ENCODE data around the gene RPAP3. TPM values are rescaled to one million over a fixed set of nuclear protein-coding genes. Genes with fewer than 3 reads are reported as not detected.
A peak's percentile ranks its signal among the peaks of the same experiment; 100 is the strongest.

The RPAP3 gene
- total RNA-seq, 4 donors from 2014 or later = 6.8 to 13.0 (median 7.9) TPM

DNA sequence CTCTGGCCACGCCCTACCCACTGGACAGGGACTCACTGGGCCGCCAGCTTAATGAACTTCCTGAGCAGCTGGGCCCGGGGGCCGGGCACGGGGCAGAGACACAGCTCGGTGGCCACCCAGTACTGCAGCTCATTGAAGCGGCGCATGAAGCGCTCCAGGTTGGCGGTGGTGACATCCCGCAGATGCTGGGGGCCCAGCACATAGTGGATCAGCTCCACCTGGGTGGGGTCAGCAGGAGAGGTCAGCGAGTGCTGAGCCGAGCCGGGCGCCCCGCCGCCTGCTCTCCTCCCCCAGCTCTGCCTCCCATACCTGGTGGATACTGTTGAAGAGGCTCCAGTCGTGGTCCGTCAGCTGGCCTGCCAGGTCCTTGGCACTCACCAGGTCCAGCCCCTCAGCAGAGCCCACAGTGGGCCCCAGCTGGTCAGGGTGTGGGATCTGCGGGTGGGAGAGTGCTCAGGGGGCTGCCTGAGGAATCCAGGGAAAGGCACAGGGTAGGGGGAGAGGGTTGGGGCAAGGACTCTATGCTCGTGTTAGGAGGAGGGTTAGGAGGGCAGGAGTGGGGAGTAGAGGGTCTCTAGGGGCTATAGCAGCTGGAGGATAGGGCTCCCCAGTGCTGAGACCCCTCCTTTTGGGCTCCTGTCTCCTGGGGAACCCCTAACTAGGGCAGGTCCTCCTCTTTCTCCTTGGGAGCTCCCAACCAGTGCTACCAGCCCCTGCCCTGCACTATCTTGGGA, 34.9 kb upstream of the RPAP3 start:
- no peak for DNase-seq (ENCODE audit: low spot score in 2 of 2)
- no peak for TF ChIP-seq POLR2A (IDR thresholded peaks at IDR 0.05)
- TF ChIP-seq, protein P1, sequence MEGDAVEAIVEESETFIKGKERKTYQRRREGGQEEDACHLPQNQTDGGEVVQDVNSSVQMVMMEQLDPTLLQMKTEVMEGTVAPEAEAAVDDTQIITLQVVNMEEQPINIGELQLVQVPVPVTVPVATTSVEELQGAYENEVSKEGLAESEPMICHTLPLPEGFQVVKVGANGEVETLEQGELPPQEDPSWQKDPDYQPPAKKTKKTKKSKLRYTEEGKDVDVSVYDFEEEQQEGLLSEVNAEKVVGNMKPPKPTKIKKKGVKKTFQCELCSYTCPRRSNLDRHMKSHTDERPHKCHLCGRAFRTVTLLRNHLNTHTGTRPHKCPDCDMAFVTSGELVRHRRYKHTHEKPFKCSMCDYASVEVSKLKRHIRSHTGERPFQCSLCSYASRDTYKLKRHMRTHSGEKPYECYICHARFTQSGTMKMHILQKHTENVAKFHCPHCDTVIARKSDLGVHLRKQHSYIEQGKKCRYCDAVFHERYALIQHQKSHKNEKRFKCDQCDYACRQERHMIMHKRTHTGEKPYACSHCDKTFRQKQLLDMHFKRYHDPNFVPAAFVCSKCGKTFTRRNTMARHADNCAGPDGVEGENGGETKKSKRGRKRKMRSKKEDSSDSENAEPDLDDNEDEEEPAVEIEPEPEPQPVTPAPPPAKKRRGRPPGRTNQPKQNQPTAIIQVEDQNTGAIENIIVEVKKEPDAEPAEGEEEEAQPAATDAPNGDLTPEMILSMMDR (IDR thresholded peaks at IDR 0.05) = no peak
- intact Hi-C loops (cut with DNase I; ENCODE audit: low total_unique reads) = loop anchor here (5.0 kb wide), 1 partner anchor 97 kb away; no protein-coding TSS in a partner anchor
- no peak overlapping the region for H3K4me3 ChIP-seq (ENCODE audit: low read depth, poor library complexity, severe bottlenecking)
- 73 to 79% methylated on average over 15 to 20 of the region's 21 CpGs for WGBS, 2 donors

DNA sequence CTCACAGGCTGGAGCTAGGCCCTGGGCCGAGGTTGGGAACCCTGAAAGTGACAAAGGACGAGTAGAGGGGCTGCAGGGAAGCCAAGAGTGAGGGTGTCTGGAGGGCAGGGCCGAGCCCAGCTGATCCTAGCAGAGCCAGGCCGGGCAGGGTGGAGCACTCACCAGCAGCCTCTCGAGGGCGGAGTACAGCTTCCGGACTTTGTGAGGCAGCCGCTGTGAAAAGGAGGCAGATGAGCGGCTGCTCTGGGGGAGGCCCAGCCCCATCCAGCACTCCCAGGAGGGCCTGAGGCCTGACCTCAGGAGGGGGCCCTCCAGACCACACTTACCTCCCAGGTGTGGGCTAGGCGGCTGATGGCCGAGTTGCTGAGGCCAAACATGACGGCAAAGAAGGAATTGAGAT, 34.1 kb upstream of the RPAP3 start:
- intact Hi-C loops (cut with DNase I; ENCODE audit: low total_unique reads) = loop anchor here (5.0 kb wide), 1 partner anchor 97 kb away; no protein-coding TSS in a partner anchor
- no peak overlapping the region for H3K4me3 ChIP-seq (ENCODE audit: low read depth, poor library complexity, severe bottlenecking)
- DNase-seq (ENCODE audit: low spot score in 2 of 2) = no peak
- WGBS, 2 donors = 36 to 52% methylated on average over 12 of the region's 12 CpGs
- TF ChIP-seq POLR2A (IDR thresholded peaks at IDR 0.05) = no peak
- TF ChIP-seq, protein P1 (IDR thresholded peaks at IDR 0.05) = no peak

DNA sequence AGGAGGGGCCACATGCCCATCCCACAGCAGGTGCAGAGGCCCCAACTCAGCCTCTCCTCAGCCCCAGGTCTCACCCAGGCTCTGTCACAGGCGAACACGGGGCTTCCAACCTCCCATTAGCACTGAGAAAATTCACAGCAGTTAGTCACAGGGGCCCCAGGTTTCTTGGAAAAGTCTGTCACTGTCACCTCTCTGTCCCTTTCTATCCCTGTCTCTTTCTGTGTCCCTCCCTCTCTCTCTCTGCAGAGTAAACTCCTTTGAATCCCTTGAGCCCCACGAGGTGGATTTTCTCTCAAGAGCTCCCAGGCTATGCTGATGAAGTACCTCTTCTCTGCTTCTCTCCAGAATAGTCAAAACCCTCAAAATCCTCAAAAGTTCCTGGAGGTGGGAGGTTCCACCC, 33.5 kb upstream of the RPAP3 start:
- WGBS, 2 donors = 87 to 97% methylated on average over 3 of the region's 3 CpGs
- no peak overlapping the region for H3K4me3 ChIP-seq (ENCODE audit: low read depth, poor library complexity, severe bottlenecking)
- DNase-seq (ENCODE audit: low spot score in 2 of 2) = no peak
- intact Hi-C loops (cut with DNase I; ENCODE audit: low total_unique reads) = no loop called here
- TF ChIP-seq, protein P1 (IDR thresholded peaks at IDR 0.05) = no peak
- no peak for TF ChIP-seq POLR2A (IDR thresholded peaks at IDR 0.05)

DNA sequence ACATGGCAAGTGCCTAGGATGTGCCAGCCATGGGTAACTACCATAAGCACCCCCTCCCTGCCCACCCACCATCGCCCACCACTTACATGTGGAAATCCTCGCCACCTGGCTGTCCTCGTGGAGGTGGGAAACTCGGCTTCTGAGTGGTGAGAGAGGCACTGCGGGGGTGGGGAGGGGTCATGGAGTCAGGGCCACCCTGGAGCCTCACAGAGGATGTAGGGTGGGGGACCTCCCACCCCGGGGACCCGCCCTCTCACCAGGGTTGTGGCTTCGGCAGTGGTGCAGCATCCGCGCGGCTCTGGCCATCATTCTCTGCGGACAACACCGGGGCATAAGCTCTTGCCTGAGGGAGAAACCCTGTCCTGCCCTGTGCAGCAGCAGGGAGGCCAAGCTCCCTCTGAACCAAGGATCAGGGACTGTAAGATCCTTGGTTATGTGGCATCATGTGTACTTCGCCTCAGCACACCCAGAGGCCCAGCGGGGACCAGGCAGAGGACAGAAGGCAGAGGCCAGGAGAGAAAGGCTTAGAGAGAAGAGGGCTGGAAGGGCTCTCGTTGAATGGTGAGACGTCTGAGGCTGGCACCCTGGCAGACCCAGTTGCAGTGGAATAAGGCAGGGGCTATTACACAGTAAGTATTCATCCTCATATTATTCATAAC, 32.2 kb upstream of the RPAP3 start:
- DNase-seq (ENCODE audit: low spot score in 2 of 2) = no peak
- 82 to 88% methylated on average over 16 to 17 of the region's 17 CpGs for WGBS, 2 donors
- H3K4me3 ChIP-seq (ENCODE audit: low read depth, poor library complexity, severe bottlenecking) = no peak overlapping the region
- TF ChIP-seq, protein P1 (IDR thresholded peaks at IDR 0.05) = no peak
- TF ChIP-seq POLR2A (IDR thresholded peaks at IDR 0.05) = no peak
- intact Hi-C loops (cut with DNase I; ENCODE audit: low total_unique reads) = no loop called here

DNA sequence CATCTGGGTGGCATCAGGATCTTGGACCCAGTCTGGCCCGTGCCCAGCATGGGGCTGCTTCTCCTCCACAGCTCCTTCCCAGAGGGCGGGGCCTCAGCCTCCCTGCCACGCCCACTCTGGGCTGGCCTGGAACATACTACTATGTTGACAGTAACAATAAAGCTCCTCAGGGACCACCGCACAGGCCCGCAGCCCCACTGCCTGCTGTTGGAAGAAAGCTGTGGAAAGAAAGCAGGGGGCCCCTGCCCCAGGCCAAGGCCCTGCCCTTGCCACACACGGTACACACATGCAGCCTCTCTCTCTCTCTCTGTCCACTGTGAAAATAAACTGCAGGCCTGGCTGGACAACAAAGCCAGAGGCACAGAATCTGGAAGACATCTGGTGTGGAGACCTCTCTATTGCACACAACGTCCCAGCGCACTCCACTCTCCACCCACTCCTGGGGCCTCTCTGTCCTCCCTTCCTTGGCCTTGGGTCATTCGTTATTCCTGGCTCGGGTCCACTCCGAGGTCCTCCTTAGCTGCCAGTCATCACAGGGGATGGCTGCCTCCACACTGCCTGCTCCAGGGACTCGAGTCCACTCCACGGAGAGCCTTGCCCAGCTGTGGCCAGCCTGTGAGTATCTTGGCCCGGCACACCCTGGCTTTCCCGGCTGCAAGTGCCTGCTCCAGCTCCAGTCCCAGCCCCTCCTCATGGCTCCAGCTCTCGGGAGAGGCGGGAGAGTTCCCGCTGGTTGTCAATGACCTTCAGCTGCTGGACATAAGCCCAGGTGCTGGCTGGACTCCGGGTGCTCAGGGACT, 31.2 kb upstream of the RPAP3 start:
- WGBS, 2 donors = 45 to 46% methylated on average over 16 to 17 of the region's 19 CpGs
- no peak for TF ChIP-seq POLR2A (IDR thresholded peaks at IDR 0.05)
- TF ChIP-seq, protein P1 (IDR thresholded peaks at IDR 0.05) = no peak
- peak; percentile 66 to 92 for DNase-seq (ENCODE audit: low spot score in 2 of 2)
- intact Hi-C loops (cut with DNase I; ENCODE audit: low total_unique reads) = no loop called here
- H3K4me3 ChIP-seq (ENCODE audit: low read depth, poor library complexity, severe bottlenecking) = no peak overlapping the region
